Mesothelial cell of epicardium (in vitro differentiated cells): ENCODE data around the gene SFXN4. TPM values are rescaled to one million over a fixed set of nuclear protein-coding genes. Genes with fewer than 3 reads are reported as not detected.

Experiments used
- DNase-seq, 2 experiments: peaks; one replicate each; pipeline ENCODE4 v3.0.0; 2021; ENCODE audit warnings: low spot score in 2 of 2; ENCODE audit not compliant: unreplicated experiment in 2 of 2
- H3K27ac Mint-ChIP-seq: 2 replicates; pipeline ENCODE4 v1.8.0; 2021; ENCODE audit warnings: mixed read lengths
- H3K27me3 Mint-ChIP-seq: 2 replicates; pipeline ENCODE4 v1.8.0; 2021; ENCODE audit warnings: low read depth, mixed read lengths
- H3K36me3 Mint-ChIP-seq: 2 replicates; pipeline ENCODE4 v1.8.0; 2021; ENCODE audit warnings: mixed read lengths
- H3K4me1 Mint-ChIP-seq: 2 replicates; pipeline ENCODE4 v1.8.0; 2021; ENCODE audit warnings: mixed read lengths
- H3K4me3 Mint-ChIP-seq: 2 replicates; pipeline ENCODE4 v1.8.0; 2021; ENCODE audit warnings: mild to moderate bottlenecking, moderate library complexity, mixed read lengths
- H3K9me3 Mint-ChIP-seq: 2 replicates; pipeline ENCODE4 v1.8.0; 2021; ENCODE audit warnings: mixed read lengths
- CTCF ChIP-seq: fragments of 200-600 bp; sonication (generic); IDR thresholded peaks from one replicate; pipeline ENCODE4 v1.5.0; 2021; ENCODE audit warnings: antibody characterized with exemption; ENCODE audit not compliant: unreplicated experiment
- total RNA-seq: library from RNA; stranded (reverse); gene quantifications from 3 replicates; pipeline ENCODE4 v1.2.1, GENCODE V29; 2021

Gene SFXN4, protein sequence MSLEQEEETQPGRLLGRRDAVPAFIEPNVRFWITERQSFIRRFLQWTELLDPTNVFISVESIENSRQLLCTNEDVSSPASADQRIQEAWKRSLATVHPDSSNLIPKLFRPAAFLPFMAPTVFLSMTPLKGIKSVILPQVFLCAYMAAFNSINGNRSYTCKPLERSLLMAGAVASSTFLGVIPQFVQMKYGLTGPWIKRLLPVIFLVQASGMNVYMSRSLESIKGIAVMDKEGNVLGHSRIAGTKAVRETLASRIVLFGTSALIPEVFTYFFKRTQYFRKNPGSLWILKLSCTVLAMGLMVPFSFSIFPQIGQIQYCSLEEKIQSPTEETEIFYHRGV
- 33.3 to 37.2 TPM (median 36.6 TPM) in 3 replicates for total RNA-seq

DNA sequence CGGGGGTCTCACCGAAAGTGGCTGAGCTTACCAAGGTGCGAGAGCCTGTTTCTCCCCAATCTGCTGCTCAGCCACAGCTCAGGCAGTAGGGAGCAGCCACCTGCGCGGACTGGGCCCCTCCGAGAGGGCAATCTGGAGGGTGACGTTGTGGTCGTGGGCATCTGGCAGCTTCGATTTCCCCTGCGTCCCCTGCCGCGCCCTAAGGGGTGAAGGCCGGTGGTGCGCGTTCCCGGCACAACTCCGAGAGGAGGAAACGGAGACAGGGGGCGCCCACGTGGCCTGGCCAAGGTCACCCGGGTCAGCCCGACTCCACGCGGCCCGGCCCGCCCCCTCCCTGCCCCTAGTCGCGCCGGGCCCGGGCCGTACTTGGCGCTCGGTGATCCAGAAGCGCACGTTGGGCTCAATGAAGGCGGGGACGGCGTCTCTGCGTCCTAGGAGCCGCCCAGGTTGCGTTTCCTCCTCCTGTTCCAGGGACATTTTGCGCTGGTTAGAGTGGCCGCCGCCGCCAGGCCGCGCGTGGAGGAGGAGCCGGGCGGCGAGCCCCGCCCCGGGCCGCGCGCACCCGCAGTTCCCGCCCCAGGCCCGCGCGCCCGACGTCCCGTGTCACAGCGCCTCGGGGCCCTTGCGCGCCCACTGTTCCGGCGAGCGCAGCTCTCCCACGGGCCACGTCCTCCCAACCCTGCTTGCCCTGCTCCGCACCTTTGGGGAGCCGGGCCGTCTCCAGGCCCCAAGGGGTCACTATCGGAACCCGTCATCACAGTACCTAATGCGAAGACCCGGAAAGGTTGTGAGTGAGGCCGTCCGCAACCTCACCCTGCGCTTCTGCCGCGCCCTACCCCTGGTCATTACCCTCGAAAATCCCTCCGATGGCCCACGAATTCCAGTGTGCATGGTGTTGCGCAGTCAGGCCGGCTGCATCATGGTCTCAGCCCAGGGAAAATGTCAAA lies at the start of gene SFXN4:
SFXN4 (minus strand) TSS at position 544 of the 947 bp plus-strand sequence; CDS start at position 477, 67 bp downstream.
- Mint-ChIP-seq H3K27me3 (no peaks in the 10 kb centered on the region), H3K4me1 (peaks cover 24% of the 10 kb centered on the region), H3K9me3 (no peaks in the 10 kb centered on the region), H3K36me3 (peaks cover 18% of the 10 kb centered on the region), H3K4me3 (peak within 1 kb of the TSS; percentile 88), H3K27ac (peak within 1 kb of the TSS; percentile 89)
- DNase-seq, result peak; percentile 51 to 71
- TF ChIP-seq CTCF, result no peak

DNA sequence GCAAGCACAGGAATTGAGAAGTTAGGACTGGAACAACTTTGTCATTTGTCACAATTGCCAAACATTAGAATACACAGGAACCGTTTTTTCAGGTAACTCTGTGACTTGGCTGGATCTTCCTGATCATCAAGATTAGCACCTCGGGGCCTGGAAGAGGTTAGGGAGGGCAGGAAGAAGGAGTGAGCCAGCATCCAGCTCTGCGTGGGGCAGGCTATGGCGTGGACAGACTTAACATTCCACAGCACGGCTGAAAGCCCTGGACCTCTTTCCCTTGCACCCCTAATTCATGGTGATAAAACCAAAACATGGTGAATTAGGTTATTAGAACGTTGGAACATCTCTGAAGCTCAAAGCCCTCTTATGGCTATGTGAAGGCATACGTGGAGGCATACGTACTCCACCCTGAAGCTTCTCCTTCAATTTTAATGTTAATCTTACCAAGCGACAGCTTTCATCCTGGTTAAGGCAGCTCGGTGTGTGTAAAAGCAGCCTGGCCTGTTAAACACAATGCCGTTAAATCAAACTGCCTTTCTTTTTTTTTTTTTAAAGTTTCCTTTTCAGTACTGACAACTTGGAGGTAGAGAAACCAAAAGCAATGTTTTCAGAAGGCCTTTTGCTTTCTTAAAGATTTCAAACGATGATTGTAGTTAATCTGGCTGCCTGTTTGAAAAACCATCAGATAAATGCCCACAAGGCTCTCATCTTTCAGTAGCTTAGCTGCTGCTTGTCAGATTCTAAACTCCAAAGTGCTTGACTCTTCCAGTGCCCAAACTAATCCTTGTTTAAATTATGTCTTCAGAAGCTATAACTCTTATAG lies 46.3 kb upstream of the SFXN4 start:
- no peaks in the 10 kb centered on the region for H3K9me3 Mint-ChIP-seq
- peaks cover 16% of the 10 kb centered on the region for H3K27me3 Mint-ChIP-seq
- TF ChIP-seq CTCF, result no peak
- peak overlapping the region; percentile 26 for H3K4me3 Mint-ChIP-seq
- no peaks in the 10 kb centered on the region for H3K36me3 Mint-ChIP-seq
- H3K4me1 Mint-ChIP-seq, result peaks cover 51% of the 10 kb centered on the region
- DNase-seq, result no peak
- peak overlapping the region; percentile 84 for H3K27ac Mint-ChIP-seq

DNA sequence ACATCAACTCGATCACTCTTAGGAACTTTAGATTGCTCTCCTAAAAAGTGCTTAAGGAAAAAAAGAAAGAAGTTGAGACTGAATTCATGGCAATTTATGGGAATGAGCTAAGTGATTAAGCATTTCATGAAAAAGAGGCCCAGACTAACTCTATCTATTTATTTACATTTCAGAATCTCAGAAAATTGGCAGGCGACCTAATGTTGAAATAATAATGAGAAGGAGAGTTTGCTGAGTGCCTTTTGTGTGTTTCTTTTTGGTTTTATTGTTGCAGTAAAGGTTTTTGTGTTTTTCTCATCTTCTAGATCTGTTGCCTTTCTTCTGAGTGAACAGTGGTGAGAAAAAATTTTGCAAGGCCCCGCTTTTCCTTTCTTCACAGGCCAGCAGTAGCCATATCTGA lies 45.7 kb upstream of the SFXN4 start:
- no peak for DNase-seq
- H3K27me3 Mint-ChIP-seq, result peaks cover 16% of the 10 kb centered on the region
- H3K27ac Mint-ChIP-seq, result peak overlapping the region; percentile 84
- H3K36me3 Mint-ChIP-seq, result no peaks in the 10 kb centered on the region
- no peaks in the 10 kb centered on the region for H3K9me3 Mint-ChIP-seq
- no peak for TF ChIP-seq CTCF
- H3K4me1 Mint-ChIP-seq, result peaks cover 53% of the 10 kb centered on the region
- peak overlapping the region; percentile 3 for H3K4me3 Mint-ChIP-seq

GRCh38 chr10:119210633-119211032 lies 45.1 kb upstream of the SFXN4 start:
- Mint-ChIP-seq H3K4me3 (no peak overlapping the region), H3K4me1 (peaks cover 55% of the 10 kb centered on the region), H3K27ac (peak overlapping the region; percentile 84)

More at GRCh38 chr10:119210633-119211032, 45.1 kb upstream of the SFXN4 start:
- no peak for DNase-seq
- Mint-ChIP-seq H3K27me3 (peaks cover 16% of the 10 kb centered on the region), H3K9me3 (no peaks in the 10 kb centered on the region), H3K36me3 (no peaks in the 10 kb centered on the region)
- no peak for TF ChIP-seq CTCF
